ENCODE measurements around the gene GAP43. TPM values are rescaled to one million over a fixed set of nuclear protein-coding genes. Genes with fewer than 3 reads are reported as not detected.
"Not testable (repeated sequence)": the region's sequence is repeated elsewhere in the genome, so short reads cannot be mapped to it uniquely, and the experiment has no call there.

GAP43 gene
- polyA plus RNA-seq, 3 donors: 0.57 to 1.9 (median 0.75) TPM

- DNase-seq (ENCODE audit: extremely low read depth in 1 of 11, low read depth in 9 of 11, low spot score in 4 of 11): no peak
Measured at GRCh38 chr3:115713284-115713683, 90.0 kb downstream of the GAP43 start.

- no peak for DNase-seq (ENCODE audit: extremely low read depth in 1 of 11, low read depth in 9 of 11, low spot score in 4 of 11)
Measured at GRCh38 chr3:115715241-115715745, 92.0 kb downstream of the GAP43 start.

- DNase-seq (ENCODE audit: extremely low read depth in 1 of 11, low read depth in 9 of 11, low spot score in 4 of 11): no peak
Measured at GRCh38 chr3:115720983-115721382, 97.7 kb downstream of the GAP43 start.

GRCh38 chr3:115725800-115726199 is 102.5 kb downstream of the GAP43 start:
- DNase-seq (ENCODE audit: extremely low read depth in 1 of 11, low read depth in 9 of 11, low spot score in 4 of 11): no peak

GRCh38 chr3:115727135-115727534 is 103.8 kb downstream of the GAP43 start:
- no peak for DNase-seq (ENCODE audit: extremely low read depth in 1 of 11, low read depth in 9 of 11, low spot score in 4 of 11)

- DNase-seq (ENCODE audit: extremely low read depth in 1 of 11, low read depth in 9 of 11, low spot score in 4 of 11): no peak
Measured at GRCh38 chr3:115728013-115728412, 104.7 kb downstream of the GAP43 start.

GRCh38 chr3:115736341-115736740 is 113.0 kb downstream of the GAP43 start:
- DNase-seq (ENCODE audit: extremely low read depth in 1 of 11, low read depth in 9 of 11, low spot score in 4 of 11): not testable (repeated sequence)

GRCh38 chr3:115741650-115742049 is 118.3 kb downstream of the GAP43 start:
- DNase-seq (ENCODE audit: extremely low read depth in 1 of 11, low read depth in 9 of 11, low spot score in 4 of 11): no peak

- not testable (repeated sequence) for DNase-seq (ENCODE audit: extremely low read depth in 1 of 11, low read depth in 9 of 11, low spot score in 4 of 11)
Measured at GRCh38 chr3:115744516-115744915, 121.2 kb downstream of the GAP43 start.

GRCh38 chr3:115752978-115753377 is 129.7 kb downstream of the GAP43 start:
- DNase-seq (ENCODE audit: extremely low read depth in 1 of 11, low read depth in 9 of 11, low spot score in 4 of 11): not testable (repeated sequence)

- no peak for DNase-seq (ENCODE audit: extremely low read depth in 1 of 11, low read depth in 9 of 11, low spot score in 4 of 11)
Measured at GRCh38 chr3:115758076-115758763, 134.9 kb downstream of the GAP43 start.

- no peak for DNase-seq (ENCODE audit: extremely low read depth in 1 of 11, low read depth in 9 of 11, low spot score in 4 of 11)
Measured at GRCh38 chr3:115760716-115761115, 137.4 kb downstream of the GAP43 start.

- DNase-seq (ENCODE audit: extremely low read depth in 1 of 11, low read depth in 9 of 11, low spot score in 4 of 11): no peak
Measured at GRCh38 chr3:115761927-115762305, 138.6 kb downstream of the GAP43 start.

- no peak for DNase-seq (ENCODE audit: extremely low read depth in 1 of 11, low read depth in 9 of 11, low spot score in 4 of 11)
Measured at GRCh38 chr3:115766587-115767482, 143.5 kb downstream of the GAP43 start.

GRCh38 chr3:115768661-115769060 is 145.4 kb downstream of the GAP43 start:
- no peak for DNase-seq (ENCODE audit: extremely low read depth in 1 of 11, low read depth in 9 of 11, low spot score in 4 of 11)

Measured in renal cortex interstitium (tissue), 11 donors.